ENCODE results near the gene MEI4.
"Not testable (repeated sequence)": the region's sequence is repeated elsewhere in the genome, so short reads cannot be mapped to it uniquely, and the experiment has no call there.

GRCh38 chr6:77655035-77655434, 2.2 kb downstream of the MEI4 start:
- TF ChIP-seq, protein P1, sequence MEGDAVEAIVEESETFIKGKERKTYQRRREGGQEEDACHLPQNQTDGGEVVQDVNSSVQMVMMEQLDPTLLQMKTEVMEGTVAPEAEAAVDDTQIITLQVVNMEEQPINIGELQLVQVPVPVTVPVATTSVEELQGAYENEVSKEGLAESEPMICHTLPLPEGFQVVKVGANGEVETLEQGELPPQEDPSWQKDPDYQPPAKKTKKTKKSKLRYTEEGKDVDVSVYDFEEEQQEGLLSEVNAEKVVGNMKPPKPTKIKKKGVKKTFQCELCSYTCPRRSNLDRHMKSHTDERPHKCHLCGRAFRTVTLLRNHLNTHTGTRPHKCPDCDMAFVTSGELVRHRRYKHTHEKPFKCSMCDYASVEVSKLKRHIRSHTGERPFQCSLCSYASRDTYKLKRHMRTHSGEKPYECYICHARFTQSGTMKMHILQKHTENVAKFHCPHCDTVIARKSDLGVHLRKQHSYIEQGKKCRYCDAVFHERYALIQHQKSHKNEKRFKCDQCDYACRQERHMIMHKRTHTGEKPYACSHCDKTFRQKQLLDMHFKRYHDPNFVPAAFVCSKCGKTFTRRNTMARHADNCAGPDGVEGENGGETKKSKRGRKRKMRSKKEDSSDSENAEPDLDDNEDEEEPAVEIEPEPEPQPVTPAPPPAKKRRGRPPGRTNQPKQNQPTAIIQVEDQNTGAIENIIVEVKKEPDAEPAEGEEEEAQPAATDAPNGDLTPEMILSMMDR (IDR thresholded peaks at IDR 0.05) = not testable (repeated sequence)
- TF ChIP-seq EZH2 (IDR thresholded peaks at IDR 0.05; ENCODE audit: borderline replicate concordance, insufficient read depth, low read depth, low read length, poor library complexity, severe bottlenecking) = not testable (repeated sequence)

Data from B cell (primary cell).